Loucy (cell line): ENCODE results near the gene NBPF4.
"Not testable (repeated sequence)": the region's sequence is repeated elsewhere in the genome, so short reads cannot be mapped to it uniquely, and the experiment has no call there.

Experiments
- H2AFZ ChIP-seq: fragments of 200-600 bp; sonication (generic); 2 replicates; pipeline ENCODE4 v1.6.0; 2016; ENCODE audit warnings: antibody characterized with exemption, mild to moderate bottlenecking, low read length, moderate library complexity
- H3F3A ChIP-seq: fragments of 200-600 bp; 2 replicates; pipeline ENCODE4 v1.6.0; 2016; ENCODE audit warnings: antibody characterized with exemption, low read depth, mild to moderate bottlenecking
- H3K27me3 ChIP-seq: fragments of 200-600 bp; sonication (generic); 2 replicates; pipeline ENCODE4 v1.6.1; 2014; ENCODE audit warnings: low read length, mild to moderate bottlenecking; ENCODE audit not compliant: insufficient read depth, poor library complexity, severe bottlenecking
- H3K36me3 ChIP-seq: fragments of 200-600 bp; sonication (generic); 2 replicates; pipeline ENCODE4 v1.6.1; 2016; ENCODE audit warnings: low read length; ENCODE audit not compliant: insufficient read depth
- H3K4me1 ChIP-seq: fragments of 200-600 bp; sonication (generic); 2 replicates; pipeline ENCODE4 v1.5.1; 2014; ENCODE audit warnings: low read length, mild to moderate bottlenecking; ENCODE audit not compliant: insufficient read depth, poor library complexity, severe bottlenecking
- H3K4me2 ChIP-seq: fragments of 200-600 bp; sonication (generic); 2 replicates; pipeline ENCODE4 v1.6.0; 2014; ENCODE audit warnings: antibody characterized with exemption, low read length, low read depth, mild to moderate bottlenecking; ENCODE audit not compliant: poor library complexity, severe bottlenecking
- H3K4me3 ChIP-seq: fragments of 200-600 bp; sonication (generic); 2 replicates; pipeline ENCODE4 v1.5.1; 2014; ENCODE audit warnings: low read length, mild to moderate bottlenecking, mixed read lengths; ENCODE audit not compliant: poor library complexity, severe bottlenecking
- H3K79me2 ChIP-seq: fragments of 200-600 bp; sonication (generic); 2 replicates; pipeline ENCODE4 v1.6.1; 2014; ENCODE audit warnings: low read length; ENCODE audit not compliant: insufficient read depth
- H3K9ac ChIP-seq: fragments of 200-600 bp; sonication (generic); 2 replicates; pipeline ENCODE4 v1.6.0; 2014; ENCODE audit warnings: mild to moderate bottlenecking, low read depth, low read length, moderate library complexity; ENCODE audit not compliant: poor library complexity, severe bottlenecking
- H3K9me2 ChIP-seq: fragments of 200-600 bp; sonication (generic); replicated peaks from 2 replicates; pipeline ENCODE4 v1.6.1; 2016; ENCODE audit warnings: low read depth, low read length, mixed read lengths
- H3K9me3 ChIP-seq: fragments of 200-600 bp; sonication (generic); 2 replicates; pipeline ENCODE4 v1.6.1; 2014; ENCODE audit warnings: mild to moderate bottlenecking, antibody characterized with exemption, low read length, low read depth; ENCODE audit not compliant: insufficient read depth
- H4K20me1 ChIP-seq: fragments of 200-600 bp; sonication (generic); 2 replicates; pipeline ENCODE4 v1.6.0; 2014; ENCODE audit warnings: antibody characterized with exemption, low read length, mild to moderate bottlenecking; ENCODE audit not compliant: insufficient read depth, poor library complexity, severe bottlenecking
- TF ChIP-seq, protein P1 (sequence below): fragments of 200-600 bp; sonication (generic); conservative IDR thresholded peaks from 2 replicates; pipeline ENCODE4 v1.5.1; 2014; ENCODE audit warnings: mild to moderate bottlenecking, antibody characterized with exemption, low read length

Gene NBPF4

GRCh38 chr1:108223226-108223625 lies 20.6 kb downstream of the NBPF4 start:
- H3K4me1 ChIP-seq, H3K4me3 ChIP-seq, H3K9me2 ChIP-seq, H3K36me3 ChIP-seq, H2AFZ ChIP-seq, H3K27me3 ChIP-seq, H3K79me2 ChIP-seq, H3K9ac ChIP-seq, H4K20me1 ChIP-seq, H3K9me3 ChIP-seq, H3K4me2 ChIP-seq, H3F3A ChIP-seq: not testable (repeated sequence)

GRCh38 chr1:108217515-108218174 lies 26.2 kb downstream of the NBPF4 start:
- H3K4me3 ChIP-seq, H4K20me1 ChIP-seq, H3K9me2 ChIP-seq, H3K4me2 ChIP-seq, H3K4me1 ChIP-seq, H3K36me3 ChIP-seq, H3K27me3 ChIP-seq, H2AFZ ChIP-seq, H3K79me2 ChIP-seq, H3F3A ChIP-seq, H3K9me3 ChIP-seq, H3K9ac ChIP-seq: not testable (repeated sequence)

- H3K4me3 ChIP-seq, H3F3A ChIP-seq, H3K36me3 ChIP-seq, H3K9me2 ChIP-seq, H3K9me3 ChIP-seq, H2AFZ ChIP-seq, H4K20me1 ChIP-seq, H3K4me2 ChIP-seq, H3K4me1 ChIP-seq, H3K9ac ChIP-seq, H3K27me3 ChIP-seq, H3K79me2 ChIP-seq: not testable (repeated sequence)
These were observed 26.9 kb downstream of the NBPF4 start for GRCh38 chr1:108217007-108217406.

GRCh38 chr1:108216028-108216890 lies 27.6 kb downstream of the NBPF4 start:
- H3K9ac ChIP-seq, H3F3A ChIP-seq, H3K4me2 ChIP-seq, H3K79me2 ChIP-seq, H3K4me1 ChIP-seq, H3K36me3 ChIP-seq, H3K27me3 ChIP-seq, H4K20me1 ChIP-seq, H3K9me2 ChIP-seq, H2AFZ ChIP-seq, H3K9me3 ChIP-seq, H3K4me3 ChIP-seq: not testable (repeated sequence)

DNA sequence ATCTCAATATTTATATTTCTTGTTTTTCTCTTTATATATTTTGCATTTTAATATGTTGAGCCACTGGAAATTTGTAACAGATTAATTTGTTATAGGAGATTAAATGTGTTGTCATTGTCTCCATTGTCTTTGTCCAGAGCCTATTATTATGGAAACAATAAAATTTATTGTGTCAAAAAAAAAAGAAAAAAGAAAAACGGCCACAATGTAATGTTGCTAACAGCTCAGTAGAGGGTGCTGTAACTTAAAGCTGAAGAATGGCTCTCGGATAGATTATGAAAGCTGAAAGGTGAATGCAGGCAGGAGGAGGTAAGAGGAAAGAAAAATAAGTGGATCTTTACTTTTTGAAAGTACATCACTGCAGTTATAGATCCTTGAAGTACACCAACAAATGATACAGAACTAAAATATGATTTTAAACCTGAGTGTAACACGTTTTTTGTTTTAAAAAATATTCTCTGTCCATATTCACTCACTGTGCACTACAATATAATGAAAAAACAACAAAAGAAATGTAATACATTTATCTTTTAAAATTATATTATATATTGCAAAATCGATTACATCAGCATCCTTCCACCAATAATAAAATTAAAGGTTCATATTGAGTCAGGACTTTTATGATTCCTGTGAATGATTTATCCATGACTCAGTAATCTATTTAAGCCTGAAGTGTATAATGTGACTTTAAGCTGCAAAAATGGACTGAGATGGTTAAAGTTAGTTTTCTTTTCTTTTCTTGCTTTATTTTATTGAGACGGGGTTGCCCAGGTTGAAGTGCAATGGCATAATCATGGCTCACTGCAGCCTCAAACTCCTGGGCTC lies 29.0 kb downstream of the NBPF4 start:
- not testable (repeated sequence) for H3K9me3 ChIP-seq, H3K4me3 ChIP-seq, H3F3A ChIP-seq, H2AFZ ChIP-seq, H3K79me2 ChIP-seq, H3K9ac ChIP-seq, H4K20me1 ChIP-seq, H3K4me2 ChIP-seq, H3K36me3 ChIP-seq, H3K27me3 ChIP-seq, H3K9me2 ChIP-seq
- H3K4me1 ChIP-seq: peaks cover 12% of the 10 kb centered on the region
- TF ChIP-seq, protein P1, sequence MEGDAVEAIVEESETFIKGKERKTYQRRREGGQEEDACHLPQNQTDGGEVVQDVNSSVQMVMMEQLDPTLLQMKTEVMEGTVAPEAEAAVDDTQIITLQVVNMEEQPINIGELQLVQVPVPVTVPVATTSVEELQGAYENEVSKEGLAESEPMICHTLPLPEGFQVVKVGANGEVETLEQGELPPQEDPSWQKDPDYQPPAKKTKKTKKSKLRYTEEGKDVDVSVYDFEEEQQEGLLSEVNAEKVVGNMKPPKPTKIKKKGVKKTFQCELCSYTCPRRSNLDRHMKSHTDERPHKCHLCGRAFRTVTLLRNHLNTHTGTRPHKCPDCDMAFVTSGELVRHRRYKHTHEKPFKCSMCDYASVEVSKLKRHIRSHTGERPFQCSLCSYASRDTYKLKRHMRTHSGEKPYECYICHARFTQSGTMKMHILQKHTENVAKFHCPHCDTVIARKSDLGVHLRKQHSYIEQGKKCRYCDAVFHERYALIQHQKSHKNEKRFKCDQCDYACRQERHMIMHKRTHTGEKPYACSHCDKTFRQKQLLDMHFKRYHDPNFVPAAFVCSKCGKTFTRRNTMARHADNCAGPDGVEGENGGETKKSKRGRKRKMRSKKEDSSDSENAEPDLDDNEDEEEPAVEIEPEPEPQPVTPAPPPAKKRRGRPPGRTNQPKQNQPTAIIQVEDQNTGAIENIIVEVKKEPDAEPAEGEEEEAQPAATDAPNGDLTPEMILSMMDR: peak; percentile 59
